ENCODE data around the gene SLC26A1. TPM values are rescaled to one million over a fixed set of nuclear protein-coding genes. Genes with fewer than 3 reads are reported as not detected.

The SLC26A1 gene
- total RNA-seq, 4 donors from 2014 or later, result 0.16 TPM; not detected in 3

Other genes with a start within 250 kb of the SLC26A1 start
- 1 to 10 TPM in 1 of 4 donors, under 1 TPM in 1, not detected in 2; 0.91 to 1.0 TPM for gene CPLX1, start 167.3 kb downstream of the SLC26A1 start, total RNA-seq
- gene GAK, start 61.1 kb downstream of the SLC26A1 start, total RNA-seq, result 10 to 100 TPM; 34.9 to 48.3 (median 44.5) TPM
- gene TMEM175, start 60.9 kb downstream of the SLC26A1 start, total RNA-seq, result 10 to 100 TPM; 15.3 to 29.6 (median 20.8) TPM
- gene DGKQ, start 19.8 kb downstream of the SLC26A1 start, total RNA-seq, result 1 to 10 TPM; 3.2 to 5.2 (median 4.5) TPM
- 10 to 100 TPM in 1 of 4 donors, 1 to 10 TPM in 2, under 1 TPM in 1; 0.12 to 10.8 (median 2.4) TPM for gene IDUA, start 6.4 kb downstream of the SLC26A1 start, total RNA-seq
- gene FGFRL1, start 18.2 kb upstream of the SLC26A1 start, total RNA-seq, result 10 to 100 TPM; 10.4 to 32.4 (median 15.2) TPM
- 1 to 10 TPM in 1 of 4 donors, not detected in 3; 1.3 TPM for gene RNF212, start 120.2 kb upstream of the SLC26A1 start, total RNA-seq
- 1 to 10 TPM; 5.0 to 8.9 (median 5.2) TPM for gene SPON2, start 179.2 kb upstream of the SLC26A1 start, total RNA-seq

All from gastrocnemius medialis (tissue), 4 donors.